Naive thymus-derived CD8-positive, alpha-beta T cell (primary cell): ENCODE results near the gene SEC14L6. TPM values are rescaled to one million over a fixed set of nuclear protein-coding genes. Genes with fewer than 3 reads are reported as not detected.

Experiments
- ATAC-seq, 2 donors: fragments of 150-1000 bp; cut with Tn5 transposase in 1 of 2; sonication (Bioruptor Pico), chemical (Tn5 transposase) in 1 of 2; 1 replicate in 1 of 2; 2 replicates in 1 of 2; pipeline ENCODE4 v1.10.0; 2021; ENCODE audit warnings: mild to moderate bottlenecking in 2 of 2, moderate library complexity in 2 of 2
- POLR2A ChIA-PET: fragments of 350-600 bp; sonication (Branson Sonifier 250); formaldehyde crosslinking; loops from one replicate; lab custom pipeline; 2021; ENCODE audit warnings: antibody characterized with exemption; lab: Charles Lee
- DNase-seq, 10 donors: peaks; one replicate each; pipeline versions ENCODE4 v3.0.0 to v3.0.0-alpha.2; 2020 to 2022
- H3K27ac Mint-ChIP-seq, 10 donors: one replicate each; pipeline ENCODE4 v1.8.0; 2020 to 2022; ENCODE audit warnings: mild to moderate bottlenecking in 10 of 10, mixed read lengths in 10 of 10, moderate library complexity in 4 of 10, inconsistent platforms in 1 of 10
- H3K27me3 Mint-ChIP-seq, 5 donors: one replicate each; pipeline ENCODE4 v1.8.0; 2021 to 2022; ENCODE audit warnings: mixed read lengths in 5 of 5
- H3K36me3 Mint-ChIP-seq, 3 donors: one replicate each; pipeline ENCODE4 v1.8.0; 2020 to 2022; ENCODE audit warnings: mixed read lengths in 3 of 3, mild to moderate bottlenecking in 2 of 3, inconsistent platforms in 1 of 3
- H3K4me1 Mint-ChIP-seq, 4 donors: one replicate each; pipeline ENCODE4 v1.8.0; 2021 to 2022; ENCODE audit warnings: mixed read lengths in 4 of 4
- H3K4me3 Mint-ChIP-seq, 10 donors: one replicate each; pipeline ENCODE4 v1.8.0; 2020 to 2022; ENCODE audit warnings: mild to moderate bottlenecking in 10 of 10, mixed read lengths in 10 of 10, moderate library complexity in 6 of 10, inconsistent platforms in 1 of 10
- H3K9me3 Mint-ChIP-seq, 9 donors: one replicate each; pipeline ENCODE4 v1.8.0; 2020 to 2022; ENCODE audit warnings: mixed read lengths in 9 of 9, mild to moderate bottlenecking in 3 of 9, inconsistent platforms in 1 of 9, moderate library complexity in 1 of 9
- polyA plus RNA-seq, 3 donors: library from polyadenylated mRNA; unstranded; fragments of 300-500 nt; fragmentation: Illumina TruSeq; gene quantifications; one replicate each; pipeline ENCODE4 v1.2.3, GENCODE V29; 2021
- total RNA-seq, 8 experiments: library from RNA in 2 of 8; stranded (reverse) in 2 of 8; gene quantifications; one replicate each; pipeline ENCODE4 v1.2.3 and lab custom pipeline; 2021 to 2026

Gene SEC14L6
- total and polyA plus RNA-seq, 5 experiments from 2014 or later: not detected

- DNase-seq (no peak), ATAC-seq (no peak)
- no peaks in the 10 kb centered on the region for H3K9me3 Mint-ChIP-seq
- no peaks in the 10 kb centered on the region for H3K36me3 Mint-ChIP-seq
- peaks cover 0 to 3% (median 1%) of the 10 kb centered on the region in 4 donors for H3K4me1 Mint-ChIP-seq
- no peak overlapping the region for H3K4me3 Mint-ChIP-seq
- H3K27ac Mint-ChIP-seq: no peak overlapping the region
- H3K27me3 Mint-ChIP-seq: peaks cover 3 to 39% (median 18%) of the 10 kb centered on the region in 5 donors
- POLR2A ChIA-PET: no interaction called here
Observed at GRCh38 chr22:30500628-30501027, 45.9 kb downstream of the SEC14L6 start.

- Mint-ChIP-seq H3K9me3 (peaks cover 0 to 1% (median 0%) of the 10 kb centered on the region in 9 donors), H3K27me3 (peaks cover 0 to 22% (median 8%) of the 10 kb centered on the region in 5 donors), H3K36me3 (no peaks in the 10 kb centered on the region), H3K27ac (no peak overlapping the region), H3K4me3 (no peak overlapping the region), H3K4me1 (no peaks in the 10 kb centered on the region)
- POLR2A ChIA-PET: no interaction called here
- no peak for ATAC-seq
- DNase-seq: no peak
Observed at GRCh38 chr22:30497466-30498150, 48.9 kb downstream of the SEC14L6 start.

- no peaks in the 10 kb centered on the region for H3K4me1 Mint-ChIP-seq
- peaks cover 0 to 1% (median 0%) of the 10 kb centered on the region in 9 donors for H3K9me3 Mint-ChIP-seq
- ATAC-seq (no peak), DNase-seq (no peak)
- H3K36me3 Mint-ChIP-seq: no peaks in the 10 kb centered on the region
- no peak overlapping the region for H3K4me3 Mint-ChIP-seq
- H3K27ac Mint-ChIP-seq: peak overlapping the region in 1 of 10 donors; percentile 56
- POLR2A ChIA-PET: interaction anchor here (0.7 kb wide), 1 partner anchor 134 kb away, joined by 4 read pairs; no protein-coding TSS in a partner anchor
- H3K27me3 Mint-ChIP-seq: peaks cover 3 to 19% (median 10%) of the 10 kb centered on the region in 5 donors
Observed at GRCh38 chr22:30495041-30495784, 51.3 kb downstream of the SEC14L6 start.

DNA sequence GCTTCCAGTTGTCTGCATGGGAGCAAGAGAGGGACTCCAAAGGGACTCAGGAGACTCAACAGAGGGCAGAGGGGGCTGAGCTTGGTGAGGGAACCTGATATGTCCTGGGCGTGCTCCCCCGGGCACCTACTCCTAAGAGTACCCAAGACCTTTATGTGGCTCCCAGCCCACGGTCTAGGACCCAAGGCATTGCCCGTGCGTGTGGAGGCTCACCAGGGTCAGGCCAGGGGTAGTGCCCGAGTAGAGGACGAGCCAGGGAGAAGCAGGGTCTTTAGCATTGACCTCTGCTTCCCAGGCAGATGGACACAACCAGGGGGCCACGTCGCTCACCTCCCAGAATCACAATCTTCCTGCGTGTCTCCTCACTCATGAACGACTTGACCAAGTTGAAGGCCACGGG is 54.4 kb downstream of the SEC14L6 start:
- Mint-ChIP-seq H3K27me3 (peaks cover 3 to 19% (median 7%) of the 10 kb centered on the region in 5 donors), H3K27ac (no peak overlapping the region), H3K4me3 (no peak overlapping the region), H3K4me1 (no peaks in the 10 kb centered on the region), H3K9me3 (peaks cover 0 to 1% (median 0%) of the 10 kb centered on the region in 9 donors), H3K36me3 (no peaks in the 10 kb centered on the region)
- ATAC-seq (no peak), DNase-seq (no peak)
- POLR2A ChIA-PET: no interaction called here

- DNase-seq (no peak), ATAC-seq (no peak)
- no peaks in the 10 kb centered on the region for H3K4me1 Mint-ChIP-seq
- no peak overlapping the region for H3K4me3 Mint-ChIP-seq
- H3K9me3 Mint-ChIP-seq: peaks cover 0 to 1% (median 0%) of the 10 kb centered on the region in 9 donors
- H3K27me3 Mint-ChIP-seq: peaks cover 3 to 19% (median 7%) of the 10 kb centered on the region in 5 donors
- POLR2A ChIA-PET: interaction anchor here (1.2 kb wide), 1 partner anchor 95 kb away, joined by 3 read pairs; no protein-coding TSS in a partner anchor
- H3K36me3 Mint-ChIP-seq: no peaks in the 10 kb centered on the region
- H3K27ac Mint-ChIP-seq: no peak overlapping the region
Observed at GRCh38 chr22:30491381-30491780, 55.2 kb downstream of the SEC14L6 start.

DNA sequence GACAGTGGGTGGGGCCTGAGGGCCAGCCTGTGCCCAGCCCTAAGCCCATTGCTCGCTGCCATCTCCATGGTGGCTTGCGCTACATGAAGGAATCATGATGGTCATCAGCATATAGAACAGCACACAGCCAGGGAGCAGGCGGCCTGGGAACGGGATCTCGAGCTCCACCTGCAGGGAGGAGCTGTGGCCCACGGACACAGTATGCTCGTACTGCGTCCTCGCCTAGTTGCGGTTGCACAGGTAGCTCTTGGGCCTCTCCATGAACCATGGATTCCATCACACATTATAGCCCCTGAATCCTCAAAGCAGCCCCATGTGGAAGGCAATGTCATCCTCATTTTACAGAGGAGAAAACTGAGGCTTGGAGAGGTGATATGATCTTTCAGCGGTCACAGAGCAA is 56.1 kb downstream of the SEC14L6 start:
- Mint-ChIP-seq H3K36me3 (no peaks in the 10 kb centered on the region), H3K27me3 (peaks cover 3 to 19% (median 7%) of the 10 kb centered on the region in 5 donors), H3K9me3 (no peaks in the 10 kb centered on the region), H3K4me1 (peaks cover 0 to 2% (median 0%) of the 10 kb centered on the region in 4 donors), H3K27ac (no peak overlapping the region), H3K4me3 (no peak overlapping the region)
- POLR2A ChIA-PET: interaction anchor here (1.2 kb wide), 1 partner anchor 94 kb away, joined by 3 read pairs; no protein-coding TSS in a partner anchor
- no peak for ATAC-seq
- no peak for DNase-seq

GRCh38 chr22:30488121-30488520 is 58.4 kb downstream of the SEC14L6 start:
- no peak for DNase-seq
- ATAC-seq: no peak
- Mint-ChIP-seq H3K27ac (peak overlapping the region in 1 of 10 donors; percentile 22), H3K9me3 (no peaks in the 10 kb centered on the region), H3K36me3 (no peaks in the 10 kb centered on the region), H3K4me3 (no peak overlapping the region), H3K4me1 (peaks cover 0 to 2% (median 0%) of the 10 kb centered on the region in 4 donors), H3K27me3 (peaks cover 0 to 13% (median 6%) of the 10 kb centered on the region in 5 donors)
- POLR2A ChIA-PET: no interaction called here

DNA sequence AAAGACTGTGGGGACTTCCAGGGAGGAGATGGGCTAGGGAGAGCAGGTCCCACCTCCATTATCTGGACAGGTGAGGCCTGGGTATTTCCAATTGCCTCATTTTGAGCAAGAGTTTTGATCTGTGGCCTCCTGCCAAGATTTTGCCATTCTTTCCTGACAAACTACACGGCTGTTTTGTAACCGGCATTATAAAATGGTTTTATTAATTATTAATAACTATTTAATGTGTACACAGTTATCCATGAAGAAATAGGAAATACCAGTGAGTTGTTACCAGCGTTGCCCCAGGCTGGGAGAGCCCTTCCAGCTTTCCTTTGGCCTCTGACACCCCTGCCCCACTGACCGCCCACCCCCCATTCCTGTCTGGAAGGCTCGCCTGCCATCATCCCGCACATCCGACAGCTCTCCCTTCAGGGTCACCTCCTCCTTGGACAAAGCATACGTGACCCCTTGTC is 59.9 kb downstream of the SEC14L6 start:
- no peaks in the 10 kb centered on the region for H3K36me3 Mint-ChIP-seq
- H3K27ac Mint-ChIP-seq: peak overlapping the region in 1 of 10 donors; percentile 21
- no peak overlapping the region for H3K4me3 Mint-ChIP-seq
- no peak for DNase-seq
- H3K4me1 Mint-ChIP-seq: peaks cover 0 to 2% (median 0%) of the 10 kb centered on the region in 4 donors
- H3K9me3 Mint-ChIP-seq: no peaks in the 10 kb centered on the region
- H3K27me3 Mint-ChIP-seq: peaks cover 0 to 8% (median 4%) of the 10 kb centered on the region in 5 donors
- POLR2A ChIA-PET: interaction anchor here (0.7 to 1.3 kb wide), 2 partner anchors 13 to 60 kb away, joined by 3 read pairs; no protein-coding TSS in a partner anchor
- no peak for ATAC-seq

GRCh38 chr22:30486118-30486517 is 60.4 kb downstream of the SEC14L6 start:
- Mint-ChIP-seq H3K4me1 (peaks cover 0 to 2% (median 0%) of the 10 kb centered on the region in 4 donors), H3K36me3 (no peaks in the 10 kb centered on the region), H3K27ac (peak overlapping the region in 3 of 10 donors; percentile 15 to 72 (median 69)), H3K27me3 (peaks cover 0 to 11% (median 4%) of the 10 kb centered on the region in 5 donors), H3K9me3 (no peaks in the 10 kb centered on the region), H3K4me3 (no peak overlapping the region)
- no peak for ATAC-seq
- DNase-seq: no peak
- POLR2A ChIA-PET: interaction anchor here (0.6 to 1.5 kb wide), 3 partner anchors 45 to 60 kb away, joined by 3 to 6 read pairs (median 4); no protein-coding TSS in a partner anchor

GRCh38 chr22:30485362-30485988 is 61.1 kb downstream of the SEC14L6 start:
- peak overlapping the region in 1 of 10 donors; percentile 10 for H3K4me3 Mint-ChIP-seq
- POLR2A ChIA-PET: interaction anchor here (0.6 to 1.5 kb wide), 5 partner anchors 44 to 206 kb away, joined by 3 to 6 read pairs (median 4); no protein-coding TSS in a partner anchor
- ATAC-seq: peak; percentile 99 to 100

DNA sequence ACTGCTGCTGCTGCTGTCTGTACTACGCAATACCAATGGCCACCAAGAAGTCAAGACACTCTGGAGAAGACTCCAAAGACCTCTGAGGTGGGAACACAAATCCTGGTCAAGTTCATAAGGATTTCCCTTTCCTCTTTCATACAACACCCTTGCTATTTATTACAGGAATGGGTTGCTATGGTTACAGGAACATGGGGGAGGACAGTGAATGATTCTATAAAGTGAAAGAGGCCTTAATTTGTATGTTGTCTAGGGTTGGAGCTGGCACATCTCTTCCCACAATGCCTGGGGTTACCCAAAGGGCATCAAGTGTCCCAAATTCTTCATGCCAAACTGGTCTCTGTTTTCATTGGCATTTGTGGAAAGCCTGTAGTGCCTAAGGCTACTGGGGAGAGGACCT is 63.4 kb downstream of the SEC14L6 start:
- H3K4me3 Mint-ChIP-seq: no peak overlapping the region
- H3K4me1 Mint-ChIP-seq: peaks cover 0 to 2% (median 0%) of the 10 kb centered on the region in 4 donors
- ATAC-seq (no peak), DNase-seq (no peak)
- peak overlapping the region in 4 of 10 donors; percentile 54 to 86 (median 68) for H3K27ac Mint-ChIP-seq
- H3K9me3 Mint-ChIP-seq: no peaks in the 10 kb centered on the region
- POLR2A ChIA-PET: no interaction called here
- H3K36me3 Mint-ChIP-seq: no peaks in the 10 kb centered on the region
- H3K27me3 Mint-ChIP-seq: peaks cover 0 to 9% (median 2%) of the 10 kb centered on the region in 5 donors

More at GRCh38 chr22:30485362-30485988, 61.1 kb downstream of the SEC14L6 start:
- no peaks in the 10 kb centered on the region for H3K36me3 Mint-ChIP-seq
- peak overlapping the region in 5 of 10 donors; percentile 18 to 80 (median 69) for H3K27ac Mint-ChIP-seq
- peaks cover 0 to 11% (median 2%) of the 10 kb centered on the region in 5 donors for H3K27me3 Mint-ChIP-seq
- peak; percentile 56 to 84 (median 78) for DNase-seq
- no peaks in the 10 kb centered on the region for H3K9me3 Mint-ChIP-seq
- H3K4me1 Mint-ChIP-seq: peaks cover 0 to 2% (median 0%) of the 10 kb centered on the region in 4 donors

- POLR2A ChIA-PET: no interaction called here
- peaks cover 0 to 9% (median 2%) of the 10 kb centered on the region in 5 donors for H3K27me3 Mint-ChIP-seq
- no peaks in the 10 kb centered on the region for H3K9me3 Mint-ChIP-seq
- no peak for DNase-seq
- no peak for ATAC-seq
- H3K4me3 Mint-ChIP-seq: no peak overlapping the region
- no peaks in the 10 kb centered on the region for H3K36me3 Mint-ChIP-seq
- peaks cover 0 to 2% (median 0%) of the 10 kb centered on the region in 4 donors for H3K4me1 Mint-ChIP-seq
- H3K27ac Mint-ChIP-seq: peak overlapping the region in 1 of 10 donors; percentile 7
Observed at GRCh38 chr22:30481711-30482110, 64.8 kb downstream of the SEC14L6 start.
